Right ventricle myocardium superior (tissue), 1 donor: Measurements from ENCODE around the gene DHH. TPM values are rescaled to one million over a fixed set of nuclear protein-coding genes. Genes with fewer than 3 reads are reported as not detected.

ENCODE experiments used
- ATAC-seq: fragments of 200-7000 bp; cut with Tn5 transposase; one replicate; pipeline ENCODE4 v1.9.1; 2020; ENCODE audit warnings: mild to moderate bottlenecking; ENCODE audit not compliant: poor library complexity
- DNase-seq: peaks from one replicate; pipeline ENCODE4 v3.0.0-alpha.2; 2020
- intact Hi-C: fragments of 100-400 bp; cut with DNase I; formaldehyde crosslinking; loops from one replicate; pipeline ENCODE4 v1.11.2; 2022
- total RNA-seq: library from RNA; stranded (reverse); fragmentation: NEBNext Ultra II Directional; extraction: Animal tissue kit (Norgen Biotek cat#: 25700); gene quantifications from one replicate; pipeline ENCODE4 v1.2.1, GENCODE V29; 2021
- donor health status: DM: no; HTN: yes; CAD: no; lungs with severe emphysema.

DHH gene
- total RNA-seq, 1 donor from 2014 or later = 0.32 TPM

- ATAC-seq = no peak
- DNase-seq = no peak
- intact Hi-C loops = no loop called here
Measured at GRCh38 chr12:49057888-49058287, 36.7 kb downstream of the DHH start.

DNA sequence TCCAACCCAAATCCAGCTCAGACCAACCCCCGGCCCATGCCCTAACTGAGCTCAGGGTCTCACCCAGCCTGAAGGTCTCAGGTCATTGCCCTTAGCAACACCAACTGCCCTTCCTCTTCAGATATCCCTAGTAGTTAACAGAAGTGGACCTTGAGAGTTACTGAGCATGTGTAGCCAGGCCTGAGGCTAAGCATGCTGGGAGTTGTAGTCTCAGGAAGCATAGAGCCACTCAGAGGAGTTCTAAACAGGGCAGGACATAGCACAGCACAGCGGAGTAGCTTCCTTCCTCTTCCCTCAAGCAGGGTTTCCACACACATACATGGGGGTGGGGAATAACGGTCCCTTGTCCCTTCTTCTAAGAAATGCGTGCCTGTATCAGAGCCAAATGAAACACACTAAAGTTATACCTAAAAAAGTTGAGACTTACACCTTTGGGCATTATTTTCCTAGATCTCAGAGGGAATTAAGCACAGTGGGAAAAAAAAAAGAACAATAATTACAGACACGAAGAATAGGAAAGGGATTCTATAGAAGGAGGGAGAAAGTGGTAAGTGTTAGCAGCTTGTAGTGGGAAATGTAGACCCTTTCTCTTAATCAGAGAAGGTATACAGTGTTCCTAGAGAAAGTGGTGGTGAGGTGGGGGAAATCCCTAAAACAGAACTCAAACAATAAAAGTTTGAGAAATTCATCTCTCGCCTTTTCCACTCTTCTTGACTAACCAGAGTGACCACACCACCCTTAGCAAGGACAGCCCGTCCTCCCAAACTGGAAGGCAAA is 38.4 kb downstream of the DHH start:
- ATAC-seq = peak; percentile 47
- intact Hi-C loops = no loop called here
- peak; percentile 54 for DNase-seq

- no peak for ATAC-seq
- no peak for DNase-seq
- intact Hi-C loops = no loop called here
Measured at GRCh38 chr12:49055092-49055491, 39.5 kb downstream of the DHH start.

- intact Hi-C loops = no loop called here
- no peak for ATAC-seq
- peak; percentile 36 for DNase-seq
Measured at GRCh38 chr12:49054524-49054923, 40.1 kb downstream of the DHH start.

- no peak for DNase-seq
- intact Hi-C loops = no loop called here
- ATAC-seq = no peak
Measured at GRCh38 chr12:49054096-49054495, 40.5 kb downstream of the DHH start.

- intact Hi-C loops = no loop called here
- no peak for ATAC-seq
- no peak for DNase-seq
Measured at GRCh38 chr12:49052451-49053208, 42.0 kb downstream of the DHH start.

- ATAC-seq (no peak), DNase-seq (peak; percentile 19)
- intact Hi-C loops = no loop called here
Measured at GRCh38 chr12:49051777-49052438, 42.7 kb downstream of the DHH start.

- ATAC-seq (no peak), DNase-seq (peak; percentile 19)
- intact Hi-C loops = no loop called here
Measured at GRCh38 chr12:49051373-49051764, 43.2 kb downstream of the DHH start.

- intact Hi-C loops = no loop called here
- ATAC-seq (no peak), DNase-seq (peak; percentile 23)
Measured at GRCh38 chr12:49050507-49051372, 43.9 kb downstream of the DHH start.

GRCh38 chr12:49049566-49050224 is 44.9 kb downstream of the DHH start:
- DNase-seq = peak; percentile 20
- intact Hi-C loops = no loop called here

GRCh38 chr12:49048953-49049352 is 45.6 kb downstream of the DHH start:
- intact Hi-C loops = no loop called here
- DNase-seq = peak; percentile 10
- ATAC-seq = no peak

More at GRCh38 chr12:49049566-49050224, 44.9 kb downstream of the DHH start:
- ATAC-seq = no peak

DNA sequence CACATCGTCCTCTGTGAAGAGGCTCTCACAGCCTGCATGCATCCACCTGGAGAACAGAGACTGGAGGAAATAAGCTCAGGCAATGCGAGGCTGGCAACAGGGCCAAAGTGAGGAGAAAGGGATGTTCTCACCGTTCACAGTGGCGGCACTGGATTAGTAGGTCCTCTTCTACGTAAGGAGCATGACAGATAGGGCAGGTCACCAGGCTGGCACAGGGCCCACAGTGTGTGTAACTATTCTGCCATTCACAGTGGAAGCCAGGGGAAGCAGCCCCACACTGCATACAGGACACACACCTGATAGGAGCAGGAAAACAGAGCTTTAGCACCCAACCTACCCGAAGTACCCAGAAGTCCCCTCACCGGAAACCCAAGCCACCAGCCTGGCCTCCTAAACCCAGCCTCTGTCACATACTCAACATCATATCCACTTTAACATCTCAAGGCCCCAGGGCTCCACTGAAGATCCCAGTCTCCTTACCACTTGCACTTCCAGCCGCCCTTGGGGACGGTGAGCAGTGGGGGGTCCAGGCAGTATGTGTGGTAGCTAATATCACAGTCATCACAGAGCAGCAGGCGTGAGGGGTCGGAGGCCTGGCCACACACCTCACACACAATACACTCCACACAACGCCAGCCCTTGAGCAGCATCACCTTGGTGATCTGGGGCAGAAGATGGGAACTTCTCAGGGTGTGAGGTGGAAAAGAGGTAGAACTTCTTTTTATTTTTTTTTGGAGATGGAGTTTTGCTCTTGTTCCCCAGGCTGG is 48.3 kb downstream of the DHH start:
- ATAC-seq (no peak), DNase-seq (peak; percentile 39)
- intact Hi-C loops = no loop called here

DNA sequence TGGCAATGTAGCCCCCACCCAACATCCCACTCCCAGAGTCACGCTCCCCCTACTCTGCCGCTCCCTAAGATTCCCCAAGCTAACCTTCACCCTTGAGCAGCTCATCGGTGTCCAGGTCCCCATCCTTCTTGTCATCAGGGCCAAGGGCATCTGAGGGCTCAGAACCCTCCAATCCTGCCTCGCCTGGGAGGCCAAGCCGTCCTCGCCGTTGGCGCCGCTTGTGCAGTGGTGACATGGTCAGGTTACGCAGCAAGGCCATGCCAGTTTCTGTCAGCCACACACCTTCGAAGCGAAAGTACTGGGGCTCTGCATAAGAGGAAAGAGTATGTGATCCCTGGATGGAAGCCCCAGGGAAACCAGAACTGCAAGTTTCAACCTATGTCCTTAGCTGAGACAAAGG is 49.9 kb downstream of the DHH start:
- no peak for ATAC-seq
- intact Hi-C loops = no loop called here
- DNase-seq = peak; percentile 33

GRCh38 chr12:49043856-49044258 is 50.7 kb downstream of the DHH start:
- ATAC-seq (peak; percentile 47), DNase-seq (peak; percentile 80)
- intact Hi-C loops = no loop called here

DNA sequence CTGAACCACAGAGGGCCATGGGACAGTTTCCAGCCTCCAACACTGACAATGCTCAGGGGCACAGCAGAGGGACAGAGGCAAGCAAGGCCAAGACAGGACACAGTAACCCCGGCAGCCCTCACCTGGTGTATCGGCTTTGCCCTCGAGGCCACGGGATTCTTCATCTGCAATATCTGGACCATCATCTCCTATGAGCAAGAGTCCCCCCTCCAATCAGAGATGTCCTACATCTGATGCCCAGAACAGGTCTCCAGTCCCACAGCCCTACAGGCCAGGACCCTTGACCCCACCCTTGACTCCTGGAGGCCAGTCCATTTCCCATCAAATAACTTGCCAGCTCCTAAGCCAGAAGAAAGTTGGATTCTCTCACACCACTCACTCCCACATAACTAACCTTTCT is 51.4 kb downstream of the DHH start:
- intact Hi-C loops = no loop called here
- no peak for ATAC-seq
- DNase-seq = peak; percentile 15

DNA sequence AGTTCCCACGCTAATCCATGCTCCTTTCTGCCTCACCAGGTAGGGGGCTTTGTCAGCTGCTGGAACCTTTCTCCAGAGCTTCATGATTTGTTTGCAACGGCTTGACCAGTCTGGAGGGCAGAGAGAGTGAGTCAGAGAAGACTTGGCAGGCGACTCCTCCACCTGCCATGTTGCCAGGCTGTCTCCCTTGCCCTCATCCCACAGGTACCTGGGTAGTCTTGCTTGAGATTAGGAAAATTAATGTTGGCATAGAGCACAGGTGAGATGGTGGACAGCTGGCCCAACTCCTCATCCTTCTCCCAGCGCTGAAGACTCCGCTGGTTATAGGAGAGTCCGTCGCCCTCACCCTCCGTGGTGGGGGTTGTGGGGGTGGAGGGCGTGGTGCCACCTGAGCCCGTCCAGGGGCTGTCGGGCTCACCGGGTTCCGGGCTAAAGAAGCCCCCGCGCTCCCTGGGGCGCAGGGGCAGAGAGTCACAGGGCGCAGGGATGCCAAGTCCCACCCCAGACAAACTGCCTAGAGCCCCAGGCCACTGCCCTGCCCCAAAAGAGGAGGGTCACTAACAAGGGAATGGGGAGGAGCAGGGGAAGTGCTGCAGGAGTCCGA is 52.6 kb downstream of the DHH start:
- DNase-seq = peak; percentile 12
- no peak for ATAC-seq
- intact Hi-C loops = no loop called here
